ENCODE data around the gene GPX2.

DNA sequence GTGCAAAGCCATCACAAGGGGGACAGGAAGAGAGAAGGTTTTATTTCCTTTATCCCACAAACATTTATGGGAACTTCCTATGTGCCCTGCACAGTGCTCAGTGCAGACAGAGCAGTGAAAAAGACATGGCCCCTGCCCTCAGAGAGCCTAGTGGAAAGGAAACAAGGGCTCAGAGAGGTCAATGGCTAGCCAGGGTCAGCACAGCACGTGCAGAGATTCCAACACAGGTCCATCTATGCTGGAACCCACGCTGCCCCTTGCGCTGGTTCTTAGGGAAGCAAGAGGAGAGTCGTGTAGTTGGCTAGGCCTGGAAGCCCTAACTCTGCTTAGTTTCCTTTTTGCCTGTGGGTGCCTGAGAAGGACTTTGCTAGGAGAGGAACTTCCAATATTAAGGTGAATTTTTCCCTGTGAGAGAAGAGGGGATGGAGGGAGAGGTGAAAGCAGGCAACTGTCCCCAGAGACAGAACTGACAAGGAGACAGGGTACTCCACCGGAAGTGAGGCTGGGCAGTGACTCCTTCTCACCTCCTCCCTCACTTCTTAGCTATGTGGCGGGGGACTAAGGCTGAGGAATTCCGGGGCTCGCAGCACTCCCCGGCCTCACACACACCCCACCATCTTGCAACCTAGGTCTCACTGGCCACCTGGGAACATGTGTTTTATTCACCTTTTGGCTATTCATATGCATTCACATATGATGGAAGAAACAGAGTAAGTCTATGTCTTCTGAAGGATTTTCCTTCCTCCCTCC lies 12.1 kb upstream of the GPX2 start:
- TF ChIP-seq, protein P1, sequence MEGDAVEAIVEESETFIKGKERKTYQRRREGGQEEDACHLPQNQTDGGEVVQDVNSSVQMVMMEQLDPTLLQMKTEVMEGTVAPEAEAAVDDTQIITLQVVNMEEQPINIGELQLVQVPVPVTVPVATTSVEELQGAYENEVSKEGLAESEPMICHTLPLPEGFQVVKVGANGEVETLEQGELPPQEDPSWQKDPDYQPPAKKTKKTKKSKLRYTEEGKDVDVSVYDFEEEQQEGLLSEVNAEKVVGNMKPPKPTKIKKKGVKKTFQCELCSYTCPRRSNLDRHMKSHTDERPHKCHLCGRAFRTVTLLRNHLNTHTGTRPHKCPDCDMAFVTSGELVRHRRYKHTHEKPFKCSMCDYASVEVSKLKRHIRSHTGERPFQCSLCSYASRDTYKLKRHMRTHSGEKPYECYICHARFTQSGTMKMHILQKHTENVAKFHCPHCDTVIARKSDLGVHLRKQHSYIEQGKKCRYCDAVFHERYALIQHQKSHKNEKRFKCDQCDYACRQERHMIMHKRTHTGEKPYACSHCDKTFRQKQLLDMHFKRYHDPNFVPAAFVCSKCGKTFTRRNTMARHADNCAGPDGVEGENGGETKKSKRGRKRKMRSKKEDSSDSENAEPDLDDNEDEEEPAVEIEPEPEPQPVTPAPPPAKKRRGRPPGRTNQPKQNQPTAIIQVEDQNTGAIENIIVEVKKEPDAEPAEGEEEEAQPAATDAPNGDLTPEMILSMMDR (conservative IDR thresholded peaks at IDR 0.05) = no peak
- TF ChIP-seq EZH2 (IDR thresholded peaks at IDR 0.05; ENCODE audit: low read depth) = no peak
